Activated naive CD4-positive, alpha-beta T cell treated with anti-CD3 and anti-CD28 coated beads for 36 hours (primary cell): Measurements from ENCODE around the gene TRPM3. TPM values are rescaled to one million over a fixed set of nuclear protein-coding genes. Genes with fewer than 3 reads are reported as not detected.

Experiments
- CTCF ChIA-PET: fragments of 350-600 bp; sonication (Branson Sonifier 250); formaldehyde crosslinking; loops from one replicate; lab custom pipeline; 2021; ENCODE audit warnings: antibody characterized with exemption; lab: Charles Lee
- DNase-seq: peaks from one replicate; pipeline ENCODE4 v3.0.0-alpha.2; 2020
- H3K27ac Mint-ChIP-seq: one replicate; pipeline ENCODE4 v1.8.0; 2021; ENCODE audit warnings: mild to moderate bottlenecking, mixed read lengths
- H3K27me3 Mint-ChIP-seq: one replicate; pipeline ENCODE4 v1.8.0; 2021; ENCODE audit warnings: low read depth, mixed read lengths
- H3K36me3 Mint-ChIP-seq: one replicate; pipeline ENCODE4 v1.8.0; 2021; ENCODE audit warnings: low read depth, mixed read lengths
- H3K4me1 Mint-ChIP-seq: one replicate; pipeline ENCODE4 v1.8.0; 2021; ENCODE audit warnings: low read depth, mixed read lengths
- H3K4me3 Mint-ChIP-seq: one replicate; pipeline ENCODE4 v1.8.0; 2021; ENCODE audit warnings: mild to moderate bottlenecking, moderate library complexity, mixed read lengths
- H3K9me3 Mint-ChIP-seq: one replicate; pipeline ENCODE4 v1.8.0; 2021; ENCODE audit warnings: mixed read lengths
- intact Hi-C: fragments of 100-400 bp; cut with micrococcal nuclease; formaldehyde crosslinking; loops from one replicate; pipeline ENCODE4 v1.15.1; 2023
- total RNA-seq, 2 experiments: library from RNA; stranded (reverse); gene quantifications; one replicate each; pipeline ENCODE4 v1.2.3, GENCODE V29; 2021

TRPM3 gene
- total RNA-seq, 2 experiments from 2014 or later, result 0.02 TPM; not detected in 1

GRCh38 chr9:70901746-70902145, 219.7 kb downstream of the TRPM3 start:
- Mint-ChIP-seq H3K4me1 (no peaks in the 10 kb centered on the region), H3K27me3 (peaks cover 1% of the 10 kb centered on the region), H3K36me3 (no peaks in the 10 kb centered on the region), H3K9me3 (no peaks in the 10 kb centered on the region), H3K27ac (no peak overlapping the region), H3K4me3 (no peak overlapping the region)
- CTCF ChIA-PET, result no interaction called here
- intact Hi-C loops, result loop anchor here (5.0 kb wide), 1 partner anchor 49 kb away; no protein-coding TSS in a partner anchor
- DNase-seq, result no peak

GRCh38 chr9:70901013-70901412, 220.4 kb downstream of the TRPM3 start:
- peaks cover 1% of the 10 kb centered on the region for H3K27me3 Mint-ChIP-seq
- CTCF ChIA-PET, result no interaction called here
- intact Hi-C loops, result loop anchor here (5.0 kb wide), 1 partner anchor 49 kb away; no protein-coding TSS in a partner anchor
- H3K27ac Mint-ChIP-seq, result no peak overlapping the region
- no peak for DNase-seq
- no peaks in the 10 kb centered on the region for H3K4me1 Mint-ChIP-seq
- no peak overlapping the region for H3K4me3 Mint-ChIP-seq
- H3K36me3 Mint-ChIP-seq, result no peaks in the 10 kb centered on the region
- no peaks in the 10 kb centered on the region for H3K9me3 Mint-ChIP-seq

- Mint-ChIP-seq H3K4me3 (no peak overlapping the region), H3K27me3 (peaks cover 5% of the 10 kb centered on the region), H3K36me3 (no peaks in the 10 kb centered on the region), H3K27ac (no peak overlapping the region), H3K9me3 (no peaks in the 10 kb centered on the region), H3K4me1 (no peaks in the 10 kb centered on the region)
- DNase-seq, result no peak
- intact Hi-C loops, result no loop called here
- CTCF ChIA-PET, result no interaction called here
Observed at GRCh38 chr9:70893580-70894122, 227.8 kb downstream of the TRPM3 start.

- intact Hi-C loops, result no loop called here
- Mint-ChIP-seq H3K4me3 (no peak overlapping the region), H3K27me3 (peaks cover 8% of the 10 kb centered on the region), H3K4me1 (no peaks in the 10 kb centered on the region), H3K27ac (no peak overlapping the region), H3K9me3 (no peaks in the 10 kb centered on the region), H3K36me3 (no peaks in the 10 kb centered on the region)
- DNase-seq, result no peak
- CTCF ChIA-PET, result no interaction called here
Observed at GRCh38 chr9:70888471-70888870, 232.9 kb downstream of the TRPM3 start.

- no peaks in the 10 kb centered on the region for H3K9me3 Mint-ChIP-seq
- no peak for DNase-seq
- no peak overlapping the region for H3K27ac Mint-ChIP-seq
- CTCF ChIA-PET, result no interaction called here
- H3K27me3 Mint-ChIP-seq, result peaks cover 8% of the 10 kb centered on the region
- intact Hi-C loops, result no loop called here
- no peaks in the 10 kb centered on the region for H3K4me1 Mint-ChIP-seq
- H3K4me3 Mint-ChIP-seq, result no peak overlapping the region
- H3K36me3 Mint-ChIP-seq, result no peaks in the 10 kb centered on the region
Observed at GRCh38 chr9:70887826-70888225, 233.6 kb downstream of the TRPM3 start.

GRCh38 chr9:70883963-70884793, 237.2 kb downstream of the TRPM3 start:
- no peak overlapping the region for H3K4me3 Mint-ChIP-seq

GRCh38 chr9:70883056-70883455, 238.4 kb downstream of the TRPM3 start:
- no peak overlapping the region for H3K27ac Mint-ChIP-seq
- CTCF ChIA-PET, result no interaction called here
- H3K9me3 Mint-ChIP-seq, result no peaks in the 10 kb centered on the region
- intact Hi-C loops, result no loop called here
- H3K4me3 Mint-ChIP-seq, result no peak overlapping the region
- no peaks in the 10 kb centered on the region for H3K4me1 Mint-ChIP-seq
- no peaks in the 10 kb centered on the region for H3K27me3 Mint-ChIP-seq
- H3K36me3 Mint-ChIP-seq, result no peaks in the 10 kb centered on the region
- no peak for DNase-seq

More at GRCh38 chr9:70883963-70884793, 237.2 kb downstream of the TRPM3 start:
- Mint-ChIP-seq H3K4me1 (no peaks in the 10 kb centered on the region), H3K27ac (no peak overlapping the region), H3K36me3 (no peaks in the 10 kb centered on the region), H3K27me3 (peaks cover 5% of the 10 kb centered on the region), H3K9me3 (no peaks in the 10 kb centered on the region)
- intact Hi-C loops, result no loop called here
- CTCF ChIA-PET, result no interaction called here
- DNase-seq, result no peak

GRCh38 chr9:70881333-70881732, 240.1 kb downstream of the TRPM3 start:
- Mint-ChIP-seq H3K4me1 (no peaks in the 10 kb centered on the region), H3K27ac (no peak overlapping the region), H3K4me3 (no peak overlapping the region), H3K9me3 (no peaks in the 10 kb centered on the region), H3K36me3 (no peaks in the 10 kb centered on the region), H3K27me3 (no peaks in the 10 kb centered on the region)
- DNase-seq, result no peak
- intact Hi-C loops, result no loop called here
- CTCF ChIA-PET, result no interaction called here

GRCh38 chr9:70880535-70880934, 240.9 kb downstream of the TRPM3 start:
- Mint-ChIP-seq H3K36me3 (no peaks in the 10 kb centered on the region), H3K27ac (no peak overlapping the region), H3K27me3 (no peaks in the 10 kb centered on the region), H3K9me3 (no peaks in the 10 kb centered on the region), H3K4me1 (no peaks in the 10 kb centered on the region), H3K4me3 (no peak overlapping the region)
- intact Hi-C loops, result no loop called here
- DNase-seq, result no peak
- CTCF ChIA-PET, result interaction anchor here (0.9 kb wide), 1 partner anchor 10 kb away, joined by 3 read pairs; no protein-coding TSS in a partner anchor

GRCh38 chr9:70878576-70878975, 242.8 kb downstream of the TRPM3 start:
- Mint-ChIP-seq H3K27me3 (no peaks in the 10 kb centered on the region), H3K36me3 (no peaks in the 10 kb centered on the region), H3K4me1 (no peaks in the 10 kb centered on the region), H3K4me3 (no peak overlapping the region), H3K27ac (no peak overlapping the region), H3K9me3 (no peaks in the 10 kb centered on the region)
- intact Hi-C loops, result no loop called here
- DNase-seq, result no peak
- CTCF ChIA-PET, result no interaction called here

GRCh38 chr9:70874451-70874850, 247.0 kb downstream of the TRPM3 start:
- H3K27me3 Mint-ChIP-seq, result no peaks in the 10 kb centered on the region
- no peaks in the 10 kb centered on the region for H3K9me3 Mint-ChIP-seq
- intact Hi-C loops, result no loop called here
- H3K36me3 Mint-ChIP-seq, result no peaks in the 10 kb centered on the region
- H3K4me3 Mint-ChIP-seq, result no peak overlapping the region
- no peaks in the 10 kb centered on the region for H3K4me1 Mint-ChIP-seq
- no peak overlapping the region for H3K27ac Mint-ChIP-seq
- CTCF ChIA-PET, result no interaction called here
- DNase-seq, result no peak

GRCh38 chr9:70873506-70873905, 247.9 kb downstream of the TRPM3 start:
- CTCF ChIA-PET, result no interaction called here
- Mint-ChIP-seq H3K27ac (no peak overlapping the region), H3K36me3 (no peaks in the 10 kb centered on the region), H3K4me3 (no peak overlapping the region), H3K4me1 (no peaks in the 10 kb centered on the region), H3K9me3 (no peaks in the 10 kb centered on the region), H3K27me3 (no peaks in the 10 kb centered on the region)
- intact Hi-C loops, result no loop called here
- DNase-seq, result no peak
